Daoy (cell line): ENCODE data around the gene AXIN1. TPM values are rescaled to one million over a fixed set of nuclear protein-coding genes. Genes with fewer than 3 reads are reported as not detected.
A peak's percentile ranks its signal among the peaks of the same experiment; 100 is the strongest.

Experiments
- DNase-seq: peaks from one replicate; pipeline ENCODE4 v3.0.0-alpha.2; 2015; ENCODE audit warnings: low read depth
- total RNA-seq: library from RNA; depleted of rRNA; stranded (reverse); fragments of >200 nt; shearing (Covaris generic); gene quantifications from 2 replicates; pipeline ENCODE4 v1.2.3, GENCODE V29; 2014

AXIN1 gene
- total RNA-seq, 1 experiment from 2014 or later = 19.3 TPM

DNA sequence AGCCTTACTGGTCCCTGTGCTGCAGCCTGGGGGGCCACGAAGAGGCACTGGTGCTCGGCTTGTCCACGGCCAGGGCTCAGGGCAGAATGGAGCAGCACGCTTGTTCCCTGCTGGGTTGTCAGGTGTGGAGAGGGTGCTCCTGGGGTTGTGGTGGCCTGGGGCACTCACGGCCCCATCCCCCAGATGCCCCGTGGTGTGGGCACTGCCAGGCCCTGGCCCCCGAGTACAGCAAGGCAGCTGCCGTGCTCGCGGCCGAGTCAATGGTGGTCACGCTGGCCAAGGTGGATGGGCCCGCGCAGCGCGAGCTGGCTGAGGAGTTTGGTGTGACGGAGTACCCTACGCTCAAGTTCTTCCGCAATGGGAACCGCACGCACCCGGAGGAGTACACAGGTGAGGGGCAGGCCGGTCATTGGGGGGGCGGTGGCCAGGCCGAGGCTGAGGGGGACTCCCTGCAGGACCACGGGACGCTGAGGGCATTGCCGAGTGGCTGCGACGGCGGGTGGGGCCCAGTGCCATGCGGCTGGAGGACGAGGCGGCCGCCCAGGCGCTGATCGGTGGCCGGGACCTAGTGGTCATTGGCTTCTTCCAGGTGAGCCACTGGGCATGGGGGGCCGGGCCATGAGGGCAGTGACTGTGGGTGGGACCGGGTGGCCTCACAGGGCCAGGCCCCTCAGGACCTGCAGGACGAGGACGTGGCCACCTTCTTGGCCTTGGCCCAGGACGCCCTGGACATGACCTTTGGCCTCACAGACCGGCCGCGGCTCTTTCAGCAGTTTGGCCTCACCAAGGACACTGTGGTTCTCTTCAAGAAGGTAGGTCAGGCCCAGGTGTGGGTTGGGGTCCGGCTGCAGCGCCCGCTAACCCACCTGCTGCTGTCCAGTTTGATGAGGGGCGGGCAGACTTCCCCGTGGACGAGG is 68.1 kb downstream of the AXIN1 start:
- DNase-seq = no peak

DNA sequence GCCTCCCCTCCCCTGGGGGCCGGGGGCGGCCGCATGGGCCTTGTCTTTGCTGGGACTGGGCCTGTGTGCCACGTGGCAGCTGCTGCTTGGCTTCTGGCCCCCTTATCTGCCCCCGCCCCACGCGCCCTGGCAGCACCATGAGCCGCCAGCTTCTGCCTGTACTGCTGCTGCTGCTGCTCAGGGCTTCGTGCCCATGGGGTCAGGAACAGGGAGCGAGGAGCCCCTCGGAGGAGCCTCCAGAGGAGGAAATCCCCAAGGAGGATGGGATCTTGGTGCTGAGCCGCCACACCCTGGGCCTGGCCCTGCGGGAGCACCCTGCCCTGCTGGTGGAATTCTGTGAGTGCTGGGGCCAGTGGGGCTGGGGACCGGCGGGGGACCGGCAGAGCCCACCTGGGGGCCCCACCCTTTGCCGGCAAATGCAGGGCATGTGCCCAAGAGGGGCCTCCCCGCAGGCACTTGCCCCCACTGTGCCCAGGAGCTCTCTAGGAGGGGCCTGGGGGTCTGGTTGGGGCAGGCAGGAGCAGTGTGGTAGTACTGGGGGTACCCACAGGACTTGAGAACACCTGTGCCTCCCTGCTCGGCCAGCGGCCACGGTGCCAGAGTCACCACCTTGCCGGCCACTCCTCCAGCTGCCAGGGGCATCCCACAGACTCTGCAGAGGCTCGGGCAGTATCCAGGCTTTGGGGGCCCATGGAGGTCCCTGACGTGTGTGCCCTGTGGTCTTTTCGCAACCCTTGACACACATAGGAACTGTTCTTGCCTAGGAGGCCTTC is 69.3 kb downstream of the AXIN1 start, which contains the start of gene PDIA2:
PDIA2 (plus strand) TSS at position 132 of the 773 bp plus-strand sequence; CDS start at position 138, 6 bp downstream.
- DNase-seq = no peak

DNA sequence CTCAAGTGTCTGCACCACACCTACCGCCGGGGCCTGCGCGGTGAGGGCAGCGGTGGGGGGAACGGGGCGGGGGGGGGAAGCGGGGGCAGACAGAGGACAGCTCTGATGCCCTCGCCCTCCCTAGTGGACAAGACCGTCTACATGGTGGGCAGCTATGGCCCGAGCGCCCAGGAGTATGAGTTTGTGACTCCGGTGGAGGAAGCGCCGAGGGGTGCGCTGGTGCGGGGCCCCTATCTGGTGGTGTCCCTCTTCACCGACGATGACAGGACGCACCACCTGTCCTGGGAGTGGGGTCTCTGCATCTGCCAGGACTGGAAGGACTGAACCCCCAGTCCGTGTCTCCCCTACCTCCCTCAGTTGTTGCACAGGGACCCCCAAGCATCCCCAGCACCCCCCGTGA is 70.0 kb downstream of the AXIN1 start:
- no peak for DNase-seq

DNA sequence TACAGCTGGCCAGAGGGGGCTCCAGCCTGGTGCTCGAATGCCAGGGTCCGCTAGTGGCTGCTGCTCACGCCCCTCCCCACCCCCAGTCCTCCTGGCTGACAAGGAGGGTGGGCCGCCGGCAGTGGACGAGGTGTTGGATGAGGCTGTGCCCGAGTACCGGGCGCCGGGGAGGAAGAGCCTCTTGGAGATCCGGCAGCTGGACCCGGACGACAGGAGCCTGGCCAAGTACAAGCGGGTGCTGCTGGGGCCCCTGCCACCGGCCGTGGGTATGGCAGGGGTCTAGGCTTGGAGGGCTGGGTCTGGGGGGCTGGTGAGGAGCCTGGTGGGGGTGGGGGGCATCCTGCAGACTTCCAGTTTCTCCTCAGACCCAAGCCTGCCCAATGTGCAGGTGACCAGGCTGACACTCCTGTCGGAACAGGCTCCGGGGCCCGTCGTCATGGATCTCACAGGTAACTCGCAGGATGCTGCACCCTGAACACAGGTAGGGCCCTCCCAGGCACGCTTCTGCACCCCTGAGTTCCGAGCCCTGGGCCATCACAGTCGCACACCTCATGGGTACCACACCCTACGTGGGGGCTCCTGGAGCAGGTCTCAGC is 70.8 kb downstream of the AXIN1 start:
- no peak for DNase-seq

DNA sequence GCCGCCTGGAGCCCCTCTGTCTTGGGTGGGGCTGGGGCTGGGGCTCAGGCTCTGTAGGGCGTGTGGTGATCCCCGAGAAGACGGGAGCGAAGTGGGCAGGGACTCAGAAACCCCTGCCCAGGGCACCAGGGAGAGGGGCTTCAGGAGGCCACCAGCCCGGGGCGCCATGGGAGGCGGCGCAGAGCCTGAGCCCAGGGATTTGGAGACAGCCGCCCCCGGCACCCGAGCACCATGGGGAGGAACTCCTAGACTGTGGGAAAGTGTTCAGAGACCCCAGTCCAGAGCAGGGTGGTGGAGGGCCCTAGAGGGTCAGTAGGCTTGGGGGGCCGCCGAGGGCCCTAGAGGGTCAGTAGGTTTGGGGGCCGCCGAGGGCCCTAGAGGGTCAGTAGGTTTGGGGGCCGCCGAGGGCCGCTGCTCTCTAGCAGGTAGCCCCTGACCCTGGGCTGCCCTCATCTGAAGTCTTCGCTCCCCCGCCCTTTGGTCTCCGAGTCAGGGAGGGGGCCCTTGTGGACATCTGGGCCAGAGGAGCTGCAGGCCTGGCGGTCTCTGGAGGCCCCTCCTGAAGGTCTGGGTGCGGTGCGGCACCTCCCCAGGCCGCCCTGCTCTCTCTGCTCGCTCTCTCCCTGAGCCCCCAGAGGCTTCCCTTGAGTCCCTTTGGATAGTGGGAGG is 71.4 kb downstream of the AXIN1 start:
- DNase-seq = no peak

DNA sequence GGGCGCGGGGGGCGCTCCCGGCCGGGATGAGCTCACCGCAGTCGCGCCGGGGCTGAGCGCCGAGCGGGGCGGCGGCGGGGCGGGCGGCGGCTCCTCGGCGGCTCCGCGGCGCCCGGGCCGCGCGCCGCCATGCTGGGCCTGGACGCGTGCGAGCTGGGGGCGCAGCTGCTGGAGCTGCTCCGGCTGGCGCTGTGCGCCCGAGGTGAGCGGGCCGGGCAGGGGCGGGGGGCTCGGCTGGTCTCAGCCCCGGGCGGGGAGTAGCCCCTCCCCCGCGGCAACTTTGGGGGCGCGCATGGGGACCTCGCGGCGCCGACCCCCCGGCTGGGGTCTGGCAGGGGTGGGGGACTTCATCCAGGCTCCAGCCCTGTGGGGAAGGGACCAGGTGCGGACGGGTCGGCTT is 72.0 kb downstream of the AXIN1 start, which contains the start of gene ARHGDIG:
ARHGDIG (plus strand) TSS at position 40 of the 400 bp plus-strand sequence; CDS start at position 130, 90 bp downstream.
- no peak for DNase-seq

DNA sequence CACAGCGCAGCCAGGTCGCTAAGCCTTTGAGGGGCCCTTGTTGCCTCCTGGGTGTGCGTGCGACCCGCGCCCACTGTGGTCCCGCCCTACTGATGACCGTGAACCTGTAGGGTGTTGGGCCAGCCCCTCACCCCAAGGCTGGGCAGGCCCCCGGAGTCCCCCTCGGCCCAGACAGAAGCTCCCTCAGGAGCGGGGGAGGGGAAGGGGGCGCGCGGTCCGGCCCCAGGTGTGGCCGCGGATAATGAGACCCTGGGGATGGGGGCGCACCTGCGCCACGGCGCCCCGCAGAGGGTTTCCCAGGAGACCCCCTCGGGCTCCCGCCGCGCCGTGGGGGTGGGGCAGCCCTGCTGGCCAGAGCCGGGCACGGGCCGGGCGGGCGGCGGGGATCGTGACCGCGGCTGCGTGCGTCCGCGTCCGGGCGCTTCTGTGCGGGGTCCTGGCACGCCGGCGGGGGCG is 72.5 kb downstream of the AXIN1 start:
- DNase-seq = no peak

DNA sequence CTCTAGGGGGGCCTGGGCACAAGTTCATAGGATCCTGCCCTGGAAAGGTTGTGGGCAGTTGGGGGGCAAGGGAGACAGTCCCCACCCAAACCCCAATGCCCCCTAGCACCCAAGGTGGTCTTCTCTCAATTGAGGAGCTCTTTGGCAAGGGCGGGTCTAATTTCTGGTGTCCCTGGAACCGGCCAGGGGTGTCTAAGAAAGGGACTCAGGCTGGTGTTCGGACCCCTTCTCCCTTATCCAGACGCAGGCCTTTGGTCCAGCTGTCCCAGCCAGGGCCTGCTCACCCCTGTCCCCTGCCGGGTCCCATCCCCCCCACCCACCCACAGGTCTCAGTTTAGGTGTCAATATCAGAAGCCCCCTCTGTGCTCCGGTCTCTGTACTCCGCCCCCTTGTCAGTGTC is 73.0 kb downstream of the AXIN1 start:
- DNase-seq = no peak

DNA sequence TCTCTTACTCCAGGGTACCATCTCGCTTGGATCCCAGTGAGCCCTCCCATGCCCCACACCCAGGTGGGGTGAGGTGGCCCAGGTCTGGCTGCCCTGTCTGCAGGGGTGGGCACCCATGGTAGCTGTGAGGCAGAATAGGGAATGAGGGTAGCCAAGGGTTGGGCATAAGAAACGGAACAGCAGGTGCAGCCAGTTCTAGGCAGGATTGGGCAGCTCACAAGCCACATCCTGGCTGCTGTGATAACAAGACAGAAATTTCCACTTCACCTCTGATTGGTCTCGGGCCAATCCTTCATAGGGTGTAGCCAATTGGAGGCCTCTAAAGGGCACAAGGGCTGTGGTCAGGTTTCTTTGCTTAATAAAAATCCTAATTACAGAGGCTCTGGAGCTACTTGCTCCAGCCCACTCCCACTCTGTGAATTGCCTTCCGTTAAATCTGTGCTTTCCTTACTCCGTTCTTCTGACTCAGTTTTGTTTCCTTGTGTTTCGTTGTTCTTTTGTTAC is 73.6 kb downstream of the AXIN1 start:
- peak; percentile 66 for DNase-seq

DNA sequence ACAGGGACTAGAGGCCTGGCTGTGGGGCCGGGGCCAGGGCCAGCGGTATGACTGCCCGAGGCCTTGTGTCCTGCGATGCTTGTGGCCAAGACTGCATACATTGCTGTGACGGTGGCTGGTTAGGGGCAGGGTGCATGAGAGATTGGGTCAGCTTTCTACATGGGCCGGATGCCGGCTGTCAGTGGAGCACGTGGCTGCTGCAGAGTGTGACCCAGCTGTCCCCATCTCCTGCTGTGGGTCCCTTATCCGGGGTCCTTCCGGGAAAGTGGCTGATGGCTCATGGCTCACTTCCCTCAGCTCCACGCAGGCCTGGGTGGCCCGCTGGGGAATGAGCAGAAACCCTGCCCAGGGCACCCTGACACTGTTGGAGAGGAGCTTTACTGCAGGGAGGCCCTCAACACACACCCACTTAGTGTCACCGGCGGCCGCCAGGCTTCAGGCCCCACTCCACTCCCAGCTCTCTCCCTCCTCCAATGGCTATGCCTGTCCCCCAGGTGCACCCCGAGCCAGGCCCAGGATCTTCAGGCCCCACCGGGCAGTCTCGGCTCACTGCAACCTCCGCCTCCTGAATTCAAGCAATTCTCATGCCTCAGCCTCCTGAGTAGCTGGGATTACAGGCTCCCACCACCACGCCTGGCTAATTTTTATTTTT is 76.0 kb downstream of the AXIN1 start:
- no peak for DNase-seq

DNA sequence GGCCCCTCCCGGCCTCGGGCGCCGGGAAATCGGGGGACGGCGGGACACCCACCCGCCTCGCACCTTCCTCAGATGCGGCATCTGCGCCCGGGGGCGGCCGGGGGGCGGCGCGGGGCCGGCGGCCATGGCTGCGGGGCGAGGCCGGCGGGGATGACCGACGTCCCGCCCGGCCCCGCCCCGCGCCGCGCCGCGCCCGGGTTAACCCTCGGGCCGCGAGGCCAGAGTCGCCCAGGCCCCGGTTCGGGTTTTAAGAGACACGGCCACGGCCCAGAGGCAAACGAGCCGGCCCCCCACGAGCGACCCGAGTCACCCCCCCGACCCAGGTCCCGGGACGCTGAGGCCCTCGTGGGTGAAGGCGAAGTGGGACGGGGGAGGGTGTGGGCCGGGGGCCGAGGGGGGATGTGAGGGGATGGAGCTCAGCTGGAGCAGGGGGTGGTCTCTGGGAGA is 76.7 kb downstream of the AXIN1 start, which contains the start of gene RGS11:
RGS11 (minus strand) TSS at position 159 of the 447 bp plus-strand sequence; CDS start at position 126, 33 bp downstream.
- no peak for DNase-seq

DNA sequence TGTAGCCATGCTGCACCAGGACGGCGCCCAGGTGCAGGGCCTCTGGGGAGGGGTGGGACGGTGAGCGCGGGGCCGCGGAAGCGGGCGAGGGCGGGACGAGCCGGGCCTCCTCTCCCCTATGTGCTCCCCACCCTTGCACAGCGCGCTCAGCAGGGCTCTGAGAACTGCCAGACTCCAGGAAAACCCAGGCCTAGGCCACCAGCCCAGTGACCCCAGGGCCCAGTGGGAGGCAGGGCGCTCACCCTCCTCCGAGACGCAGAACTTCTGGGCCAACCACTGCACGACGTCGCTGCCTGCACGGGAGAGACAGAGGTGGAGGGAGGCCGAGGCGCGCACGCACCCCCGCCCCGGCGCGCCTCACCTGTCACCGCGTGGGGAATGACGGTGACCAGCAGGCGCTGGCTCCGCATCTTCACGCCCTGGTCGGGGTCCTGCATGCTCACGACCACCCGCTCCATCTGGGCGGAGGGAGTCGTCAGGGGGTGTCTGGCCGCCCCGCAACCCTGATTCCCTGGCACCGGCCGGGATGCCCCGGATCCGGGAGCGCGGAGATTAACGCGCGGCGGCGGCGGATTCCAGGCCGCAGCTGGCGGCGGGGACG is 77.4 kb downstream of the AXIN1 start:
- DNase-seq = no peak

DNA sequence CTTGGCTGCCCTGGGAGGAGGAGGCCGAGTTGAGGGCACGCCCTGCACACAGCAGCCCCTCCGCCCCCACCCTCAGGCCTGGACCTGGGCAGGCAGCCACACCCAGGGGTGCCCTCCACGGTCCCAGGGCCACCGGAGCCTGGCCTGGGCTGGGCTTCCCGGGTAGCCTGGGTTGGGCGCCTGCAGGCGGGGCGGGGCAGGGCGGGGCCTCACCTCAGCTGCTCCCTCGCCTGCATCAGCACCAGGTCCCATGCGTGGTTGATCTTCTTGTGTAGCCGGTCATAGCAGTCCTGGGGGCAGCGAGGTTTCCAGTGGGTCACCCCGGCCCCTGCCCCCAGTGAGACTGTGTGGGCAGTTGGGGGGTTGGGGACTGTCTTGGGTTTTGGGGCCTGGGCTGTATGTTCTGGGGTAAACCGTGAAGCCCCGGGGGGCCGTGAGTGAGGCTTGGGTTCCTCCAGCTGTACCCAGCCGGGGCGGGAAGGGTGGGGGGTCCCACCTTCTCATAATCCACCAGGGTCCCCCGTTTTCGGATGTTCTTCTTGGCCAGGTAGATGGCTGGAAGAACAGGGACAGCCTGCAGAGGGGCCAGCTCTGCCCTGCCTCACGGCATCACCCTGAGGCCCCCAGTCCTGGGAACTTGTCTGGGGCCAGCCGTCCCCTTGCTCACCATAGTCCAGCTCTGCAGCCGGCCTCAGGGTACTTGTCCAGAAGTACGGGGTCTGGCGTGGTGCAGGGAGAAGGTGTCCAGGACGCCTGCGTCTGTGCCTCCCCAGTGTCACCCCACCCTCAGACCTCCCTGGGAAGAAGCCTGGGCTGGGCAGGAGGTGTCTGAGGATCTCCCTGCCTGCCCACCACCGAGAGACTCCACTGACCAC is 78.7 kb downstream of the AXIN1 start:
- no peak for DNase-seq

DNA sequence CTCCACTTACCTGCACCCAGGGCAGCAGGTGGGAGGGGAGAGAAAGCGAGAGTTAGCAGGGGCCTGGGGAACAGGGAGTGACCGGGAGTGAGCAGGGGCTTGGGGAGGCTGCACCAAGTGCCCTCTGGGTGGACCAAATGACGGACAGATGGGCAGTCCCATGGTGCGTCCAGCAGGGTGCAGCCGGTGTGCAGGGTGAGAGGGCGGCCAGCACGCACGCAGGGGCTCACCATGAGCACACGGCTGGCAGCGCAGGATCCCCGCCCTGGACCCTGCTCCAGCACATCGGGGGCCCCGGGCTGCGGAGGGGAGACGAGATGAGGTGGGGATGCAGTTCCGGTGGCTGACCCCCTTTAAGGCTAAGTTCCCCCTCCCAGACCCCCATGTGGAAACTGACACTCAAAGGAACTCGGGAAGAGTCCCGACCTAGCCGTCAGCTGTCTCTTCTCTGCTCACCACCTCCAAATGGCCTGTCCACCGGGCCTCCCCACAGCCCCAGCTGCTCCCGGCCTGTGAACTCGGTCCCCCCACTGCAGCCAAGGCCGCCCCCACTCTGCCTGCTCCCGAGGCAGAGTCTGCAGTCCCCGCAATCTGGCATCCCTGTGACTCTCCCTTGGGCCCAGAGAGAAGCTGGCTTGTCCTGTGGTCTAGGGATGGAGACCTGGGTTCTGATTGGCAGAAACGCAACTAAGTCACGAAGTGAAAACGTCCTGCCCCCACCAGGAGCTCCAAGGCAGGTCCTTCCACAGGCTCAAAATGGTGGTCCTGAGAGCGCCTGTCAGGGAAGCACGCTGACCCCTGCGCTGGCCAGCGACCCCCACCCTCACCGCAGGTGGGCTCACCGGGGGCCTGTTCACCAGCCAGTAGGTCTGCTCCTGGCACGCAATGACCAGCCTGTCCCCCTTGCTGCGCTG is 79.6 kb downstream of the AXIN1 start:
- DNase-seq = no peak

DNA sequence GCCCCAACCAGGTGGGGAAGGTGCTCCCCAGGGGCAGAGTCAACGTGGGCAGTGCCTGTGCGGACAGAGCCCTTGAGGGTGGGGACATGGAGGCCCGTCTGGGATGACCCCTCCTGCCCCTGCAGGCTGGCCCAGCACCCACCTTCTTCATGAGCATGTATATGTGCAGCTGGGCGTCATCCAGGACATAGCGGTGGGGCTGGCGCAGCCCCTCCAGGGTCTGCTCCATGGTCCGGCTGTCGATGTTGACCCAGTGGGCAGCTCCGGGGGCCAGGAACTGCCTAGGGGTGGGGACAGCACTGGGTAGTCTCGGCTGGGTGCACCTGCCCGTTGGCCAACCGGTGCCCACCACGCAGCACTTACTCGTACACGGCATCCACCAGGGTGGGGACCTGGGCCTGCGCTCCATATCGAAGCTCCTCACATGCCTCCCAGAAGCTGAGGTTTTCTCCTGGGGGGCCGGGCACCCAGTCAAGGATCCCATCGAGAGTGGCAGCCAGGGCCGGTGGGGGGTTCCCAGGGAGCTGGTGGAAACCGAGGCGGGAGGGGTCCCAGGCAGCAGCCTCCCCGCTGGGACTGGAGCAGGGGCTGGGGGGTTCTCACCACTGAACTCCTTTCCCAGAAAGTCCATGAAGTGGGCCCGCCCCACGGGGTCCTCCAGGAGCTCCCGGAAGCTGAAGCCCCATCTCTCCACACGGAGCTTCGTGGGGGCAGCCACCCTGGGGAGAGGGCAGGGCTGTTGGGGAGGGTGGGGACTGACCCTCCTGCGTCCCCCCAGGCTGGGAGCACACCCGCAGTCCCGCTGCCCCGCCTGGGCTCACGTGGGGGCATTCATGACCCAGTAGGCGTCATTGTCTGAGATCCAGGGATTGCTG is 81.9 kb downstream of the AXIN1 start:
- no peak for DNase-seq

DNA sequence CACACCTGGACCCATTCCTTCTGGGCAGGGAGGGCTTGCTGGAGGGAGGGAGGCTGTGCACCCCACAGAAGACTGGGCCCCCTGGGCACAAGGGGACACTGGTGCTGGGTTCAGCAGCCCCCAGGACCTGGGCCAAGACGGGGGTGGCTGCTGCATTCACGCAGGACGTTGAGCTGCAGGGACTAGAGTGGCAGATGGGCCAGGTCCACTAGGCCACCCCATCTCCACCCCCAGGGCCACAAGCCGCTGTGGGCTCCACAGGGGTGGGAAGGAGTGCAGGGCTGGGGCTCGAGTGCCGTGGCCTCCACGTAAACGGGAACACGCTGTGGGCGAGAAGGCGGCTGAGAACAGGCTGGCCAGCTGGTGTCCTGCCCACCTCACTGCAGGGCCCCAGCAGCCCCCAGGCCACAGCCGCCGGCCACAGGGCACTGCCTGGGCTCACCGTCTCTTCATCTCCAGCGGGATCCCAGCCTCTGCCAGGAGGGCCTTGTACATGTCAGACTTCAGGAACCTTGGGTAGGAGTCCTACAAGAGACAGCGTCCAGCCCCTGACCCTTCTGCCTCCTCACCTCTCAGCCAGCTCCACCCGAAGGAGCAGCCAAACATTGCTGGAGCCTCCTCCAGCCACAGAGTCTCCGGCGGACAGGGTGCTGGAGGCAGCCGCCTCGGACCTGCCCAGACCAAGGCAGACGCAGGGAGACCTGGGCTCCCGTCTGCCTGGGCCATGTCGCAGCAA is 83.3 kb downstream of the AXIN1 start:
- DNase-seq = no peak
